ENCODE data around the gene MX1.

GRCh38 chr21:41482980-41483379 is 56.9 kb downstream of the MX1 start:
- TF ChIP-seq CTCF (IDR thresholded peaks at IDR 0.05) (no peak), EP300 (IDR thresholded peaks at IDR 0.05) (no peak)

Data from tibial nerve (tissue), 4 donors.